GM19351 (cell line): ENCODE data around the gene ERN1.

Source experiments
- ATAC-seq: cut with Tn5 transposase; IDR thresholded peaks from one replicate; pipeline ENCODE4 v1.9.1; 2021; ENCODE audit warnings: mild to moderate bottlenecking, moderate library complexity; ENCODE audit not compliant: unreplicated experiment

ERN1 gene

DNA sequence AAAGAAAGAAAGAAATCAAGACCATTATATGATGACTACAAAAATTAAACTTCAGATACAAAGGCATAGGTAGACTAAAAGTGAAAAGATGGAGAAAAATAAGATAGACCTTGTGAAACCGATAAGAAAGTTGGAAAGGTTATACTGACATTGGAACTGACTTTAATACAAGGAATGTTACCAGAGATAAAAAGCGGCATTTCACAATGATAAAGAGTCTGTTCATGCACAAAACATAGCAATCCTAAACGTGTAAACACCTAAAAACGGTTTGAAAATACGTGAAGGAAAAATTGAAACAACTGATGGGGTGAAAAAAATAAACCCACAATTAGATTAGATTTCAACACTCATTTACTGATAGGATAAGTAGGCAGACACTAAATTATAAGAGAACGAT is 9.6 kb upstream of the ERN1 start:
- no peak for ATAC-seq

DNA sequence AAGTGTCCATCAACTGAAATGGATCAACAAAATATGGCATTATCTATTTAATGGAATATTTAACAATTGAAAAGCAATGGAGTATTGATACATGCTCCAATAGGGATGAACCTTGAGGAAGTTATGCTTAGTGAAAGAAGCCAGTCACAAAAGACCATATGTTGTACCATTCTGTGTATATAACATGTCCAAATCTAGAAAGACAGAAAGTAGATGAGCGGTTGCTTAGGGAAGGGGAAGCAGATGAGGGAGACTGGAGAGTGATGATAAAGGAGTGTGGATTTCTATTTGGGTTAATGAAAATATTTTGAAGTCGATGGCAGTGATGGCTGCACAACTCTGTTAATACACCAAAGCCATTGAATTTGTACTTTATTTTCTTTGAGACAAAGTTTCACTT is 8.5 kb upstream of the ERN1 start:
- ATAC-seq: no peak

DNA sequence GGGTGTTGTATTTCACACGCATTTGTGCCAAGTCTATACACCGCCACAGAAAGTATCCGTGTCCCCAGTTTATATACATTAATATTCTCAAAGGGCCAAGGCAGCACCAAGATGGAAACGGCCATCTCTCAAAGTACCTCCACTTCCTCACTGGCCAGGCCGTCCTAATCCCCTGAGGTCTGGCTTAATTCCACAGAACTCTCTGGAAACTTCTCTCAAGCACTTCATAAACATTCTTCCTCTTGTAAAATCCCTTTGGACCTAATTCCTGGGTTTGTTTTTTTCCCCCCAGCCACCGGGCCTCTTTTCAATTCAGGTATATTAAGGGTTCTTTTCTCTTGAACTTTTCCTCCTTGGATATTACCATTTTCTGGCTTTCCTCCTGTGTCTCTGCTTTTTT is 5.1 kb upstream of the ERN1 start:
- ATAC-seq: no peak

DNA sequence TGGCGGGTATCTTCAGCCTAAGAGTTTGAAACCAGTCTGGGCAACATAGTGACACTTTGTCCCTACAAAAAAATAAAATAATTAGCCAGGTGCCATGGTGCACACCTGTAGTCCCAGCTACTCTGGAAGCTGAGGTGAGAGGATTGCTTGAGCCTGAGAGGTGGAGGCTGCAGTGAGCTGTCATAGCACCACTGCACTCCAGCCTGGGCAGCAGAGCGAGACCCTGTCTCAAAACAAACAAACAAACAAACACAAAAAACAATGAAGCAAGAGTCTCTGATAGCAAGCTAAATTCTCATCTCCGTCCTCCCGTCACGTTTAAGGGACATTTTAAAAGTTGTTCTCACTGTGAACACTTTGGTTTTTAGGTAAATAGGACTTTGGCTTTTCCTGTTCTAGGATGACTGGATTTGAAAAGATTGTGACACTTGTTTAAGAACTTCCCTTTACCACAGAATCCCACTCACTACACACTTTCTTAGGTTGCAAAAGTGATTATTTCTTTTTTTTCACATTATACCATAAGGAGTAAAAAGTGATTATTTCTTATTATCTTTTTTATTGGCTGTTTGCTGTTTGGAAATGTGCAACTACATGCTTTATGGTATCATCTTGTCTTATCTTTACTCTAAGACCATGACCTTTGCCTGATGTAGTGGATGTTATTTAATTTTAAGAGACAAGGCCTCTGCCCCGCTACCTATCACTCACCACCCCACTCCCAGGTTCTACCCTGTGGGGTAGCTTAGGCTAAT is 4.4 kb upstream of the ERN1 start:
- no peak for ATAC-seq

DNA sequence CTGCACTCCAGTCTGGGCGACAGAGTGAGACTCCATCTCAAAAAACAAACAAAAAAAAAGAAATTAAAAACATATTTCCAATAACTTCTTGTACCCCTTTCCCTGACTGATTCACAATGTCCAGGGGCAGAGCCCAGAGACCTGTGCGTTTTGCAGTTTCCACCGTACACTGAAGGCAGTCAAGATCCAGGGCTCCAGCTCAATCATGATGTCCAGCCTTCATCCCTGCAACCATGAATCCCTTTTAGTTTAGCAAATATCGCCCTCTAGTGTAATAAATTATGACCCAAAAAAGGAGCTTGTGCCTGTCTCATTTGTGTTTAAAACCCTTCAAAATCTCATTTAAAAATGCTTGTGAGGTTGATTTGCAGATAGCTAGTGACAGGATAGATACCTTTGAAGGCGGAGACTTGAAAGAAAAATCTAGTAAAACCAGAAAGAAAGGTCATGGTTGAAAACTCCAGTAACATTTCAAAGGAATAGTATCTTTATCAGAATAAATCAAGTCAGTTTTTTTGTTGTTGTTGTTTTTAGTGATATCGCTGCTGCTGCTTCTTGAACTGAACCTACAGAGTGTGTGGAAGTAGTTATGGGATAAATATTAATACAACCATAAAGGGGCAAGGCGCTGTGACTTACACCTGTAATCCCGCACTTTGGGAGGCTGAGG is 3.7 kb upstream of the ERN1 start:
- ATAC-seq: no peak

DNA sequence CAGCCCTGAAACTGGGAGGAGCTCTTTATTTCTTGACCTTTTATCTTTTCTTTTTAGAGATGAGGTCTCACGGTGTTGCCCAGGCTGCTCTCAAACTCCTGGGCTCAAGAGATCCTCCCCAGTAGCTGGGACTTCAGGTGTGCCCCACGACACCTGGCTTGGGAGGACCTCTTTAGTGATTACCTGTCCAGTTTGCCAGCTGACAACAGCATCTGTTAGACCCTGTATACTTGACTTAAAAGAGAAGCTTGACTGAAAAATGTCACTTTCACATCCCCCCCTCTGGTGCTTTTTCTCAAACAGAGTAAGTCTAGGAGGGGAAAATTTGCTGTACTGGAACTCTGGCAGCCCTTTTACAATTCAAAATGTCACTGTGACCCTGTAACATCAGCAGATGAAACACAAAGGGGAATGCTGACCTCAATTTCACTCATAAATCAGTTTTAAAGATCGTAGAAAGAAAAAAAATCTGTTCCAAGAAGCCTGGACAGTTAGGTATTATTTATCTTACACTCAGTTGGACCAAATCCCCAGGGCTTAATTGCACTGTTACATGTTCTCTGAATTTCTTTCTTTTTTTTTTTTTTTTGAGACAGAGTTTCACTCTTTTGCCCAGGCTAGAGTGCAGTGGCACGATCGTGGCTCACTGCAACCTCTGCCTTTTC is 1.8 kb upstream of the ERN1 start:
- ATAC-seq: no peak

DNA sequence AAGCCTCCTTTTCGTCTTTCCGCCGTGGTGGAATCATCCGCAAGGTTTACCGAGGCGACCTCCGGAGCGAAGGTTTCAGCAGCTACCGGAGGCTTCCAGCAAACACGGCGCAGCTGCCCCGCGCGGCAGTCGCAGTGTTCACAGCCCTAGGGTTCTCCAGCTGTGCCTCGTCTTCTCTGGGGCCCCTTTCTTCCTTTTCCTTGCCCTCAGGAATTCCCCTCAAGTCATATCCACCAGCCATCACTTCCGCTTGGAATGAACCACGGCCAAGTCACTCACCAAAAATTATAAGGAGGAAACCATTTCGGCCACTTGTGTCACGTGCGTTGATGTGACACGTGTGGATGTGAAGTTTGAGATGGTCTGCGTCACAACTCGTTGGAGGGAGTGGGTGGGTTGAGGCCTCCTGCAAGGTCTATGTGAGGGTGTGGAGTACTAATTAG is 636 bp upstream of the ERN1 start:
- peak; percentile 19 for ATAC-seq

DNA sequence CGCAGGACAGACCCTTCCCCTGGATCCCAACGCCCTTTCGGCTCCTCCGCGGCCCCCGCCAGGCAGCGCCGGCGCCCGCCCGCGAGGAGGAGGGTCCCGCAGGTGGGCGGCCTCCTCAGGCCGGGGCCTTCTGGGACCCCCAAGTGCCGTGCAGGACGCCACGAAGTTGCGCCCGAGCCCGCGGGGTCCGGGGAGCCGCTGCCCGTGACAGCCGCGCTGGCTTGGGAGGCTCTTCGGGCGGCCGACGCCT is 504 bp downstream of the ERN1 start:
- no peak for ATAC-seq

DNA sequence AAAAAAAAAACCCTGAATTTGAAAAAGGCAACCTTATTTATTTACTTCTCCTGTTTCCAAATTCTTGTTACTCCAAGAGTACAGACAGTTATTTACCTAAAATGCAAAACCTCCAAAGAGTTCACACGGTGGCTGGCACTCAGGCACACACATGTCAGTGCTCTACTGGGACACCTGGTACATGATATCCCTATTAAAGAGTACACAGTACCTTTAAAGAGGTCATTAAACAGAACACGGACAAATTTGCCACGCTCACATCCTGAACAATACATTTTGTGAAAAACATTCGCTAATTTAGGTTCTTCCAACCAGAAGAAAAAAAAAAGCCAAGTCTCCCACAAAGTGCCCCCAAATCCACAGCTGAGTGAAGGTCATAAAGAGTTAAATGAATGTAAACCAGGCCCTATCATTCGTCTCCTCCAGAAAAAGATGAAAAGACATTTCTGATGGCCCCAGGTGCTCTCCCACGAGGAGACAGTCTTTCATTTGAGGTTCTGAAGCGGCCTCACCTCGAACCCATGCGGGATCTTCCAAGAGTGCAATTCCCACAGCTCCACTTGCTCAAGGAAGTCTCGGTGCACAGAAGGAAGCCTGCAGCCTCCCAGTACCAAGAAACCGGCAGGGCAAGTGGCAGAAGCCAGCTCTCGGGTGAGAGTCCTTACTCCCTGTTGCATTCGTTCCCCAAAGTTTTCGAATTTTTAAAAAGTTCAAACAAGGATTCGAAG is 993 bp downstream of the ERN1 start:
- ATAC-seq: no peak

DNA sequence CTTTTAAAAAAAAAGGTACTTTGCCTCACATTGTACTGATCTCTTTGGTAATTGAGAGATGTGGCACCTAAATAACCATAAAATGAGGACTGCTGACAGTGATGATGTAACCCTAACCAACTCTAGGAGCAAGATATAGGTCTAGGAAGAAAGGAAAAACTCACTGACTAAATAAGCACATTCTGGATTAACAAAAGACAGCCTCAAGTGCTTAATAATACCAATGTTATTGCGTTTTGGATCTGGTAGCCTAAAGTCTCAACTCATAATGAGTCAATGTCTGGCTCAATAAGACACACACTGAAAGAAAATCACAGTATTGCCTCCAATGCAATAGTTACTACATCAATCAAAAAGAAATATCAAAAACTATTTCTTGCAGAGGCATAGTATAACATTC is 3.0 kb downstream of the ERN1 start:
- ATAC-seq: no peak

DNA sequence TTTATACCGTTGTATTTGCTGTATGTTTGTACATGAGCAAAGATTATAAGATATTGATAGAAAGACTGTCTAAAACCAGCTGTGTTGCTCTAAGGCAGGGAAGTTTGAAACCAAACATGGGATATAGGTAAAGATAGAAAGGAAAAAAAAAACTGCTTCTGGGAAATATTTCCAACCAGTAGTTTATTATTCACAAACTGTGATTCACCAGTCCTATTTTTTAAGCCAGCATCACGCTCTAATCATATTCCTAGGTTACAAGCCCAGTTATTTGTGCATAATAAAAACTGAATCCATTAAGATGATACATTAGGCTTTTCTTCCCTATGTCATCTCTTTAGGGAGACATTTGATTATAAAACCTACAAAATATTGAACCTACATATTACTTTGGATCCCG is 4.0 kb downstream of the ERN1 start:
- ATAC-seq: no peak

DNA sequence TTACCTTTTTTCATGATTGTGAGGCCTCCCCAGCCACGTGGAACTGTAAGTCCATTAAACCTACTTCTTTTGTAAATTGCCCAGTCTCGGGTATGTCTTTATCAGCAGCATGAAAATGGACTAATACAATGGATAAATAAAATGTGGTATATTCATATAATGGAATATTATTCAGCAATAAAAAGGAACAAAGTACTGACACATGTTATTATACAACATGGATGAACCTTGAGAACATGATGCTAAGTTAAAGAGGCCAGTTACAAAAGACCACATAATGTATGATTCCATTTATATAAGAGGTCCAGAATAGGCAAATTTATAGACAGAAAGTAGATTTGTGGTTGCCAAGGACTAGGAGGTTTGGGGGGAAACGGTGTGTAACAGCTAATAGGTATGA is 5.3 kb downstream of the ERN1 start:
- ATAC-seq: no peak

DNA sequence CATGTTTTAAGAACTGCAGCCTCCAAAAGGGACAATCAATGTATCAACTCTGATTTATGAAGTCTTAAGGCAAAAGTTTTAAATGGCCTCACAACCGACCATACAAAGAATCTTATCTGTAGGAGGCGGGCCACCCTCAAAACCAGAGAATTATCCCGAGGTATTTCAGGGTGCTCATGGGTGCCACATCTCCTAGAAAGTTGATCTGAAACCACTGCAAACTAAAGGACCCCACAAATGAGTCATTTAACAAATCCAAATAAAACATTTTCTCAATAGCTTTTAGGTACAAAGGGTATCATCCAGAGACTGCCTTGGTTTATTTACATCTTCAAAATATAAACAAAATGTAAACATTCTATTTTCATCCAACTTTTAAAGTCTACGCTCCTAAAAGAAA is 6.8 kb downstream of the ERN1 start:
- ATAC-seq: no peak

DNA sequence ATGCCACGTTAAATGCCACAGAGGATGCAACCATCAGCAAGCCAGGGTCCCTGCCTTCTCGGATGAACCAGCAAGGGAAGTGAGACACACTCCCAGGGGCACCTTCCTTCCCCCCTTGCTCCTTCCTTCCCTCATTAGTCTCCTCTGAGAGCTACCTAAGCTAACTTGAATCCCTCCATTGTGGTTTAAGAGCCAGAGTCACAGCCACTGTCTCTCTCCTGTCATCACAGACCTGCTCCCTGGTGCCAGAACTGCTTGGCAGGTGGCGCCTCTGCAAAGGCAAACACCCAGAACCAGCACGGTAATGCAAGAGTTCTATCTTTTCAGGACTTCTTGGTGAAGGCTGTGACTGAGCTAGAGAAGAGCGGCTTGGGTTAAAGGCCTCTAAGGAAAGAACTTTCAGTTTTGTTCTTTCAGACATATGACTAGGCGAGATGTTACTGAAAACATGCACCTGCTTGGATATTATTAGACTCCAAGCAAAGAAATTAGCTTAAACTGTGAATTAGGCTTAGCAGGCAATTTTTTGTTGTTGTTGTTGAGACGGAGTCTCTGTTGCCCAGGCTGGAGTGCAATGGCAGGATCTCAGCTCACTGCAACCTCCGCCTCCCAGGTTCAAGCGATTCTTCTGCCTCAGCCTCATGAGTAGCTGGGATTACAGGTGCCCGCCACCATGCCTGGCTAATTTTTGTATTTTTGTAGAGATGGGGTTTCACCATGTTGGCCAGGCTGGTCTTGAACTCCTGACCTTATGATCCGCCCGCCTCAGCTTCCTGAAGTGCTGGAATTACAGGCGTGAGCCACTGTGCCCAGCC is 8.8 kb downstream of the ERN1 start:
- peak; percentile 84 for ATAC-seq

DNA sequence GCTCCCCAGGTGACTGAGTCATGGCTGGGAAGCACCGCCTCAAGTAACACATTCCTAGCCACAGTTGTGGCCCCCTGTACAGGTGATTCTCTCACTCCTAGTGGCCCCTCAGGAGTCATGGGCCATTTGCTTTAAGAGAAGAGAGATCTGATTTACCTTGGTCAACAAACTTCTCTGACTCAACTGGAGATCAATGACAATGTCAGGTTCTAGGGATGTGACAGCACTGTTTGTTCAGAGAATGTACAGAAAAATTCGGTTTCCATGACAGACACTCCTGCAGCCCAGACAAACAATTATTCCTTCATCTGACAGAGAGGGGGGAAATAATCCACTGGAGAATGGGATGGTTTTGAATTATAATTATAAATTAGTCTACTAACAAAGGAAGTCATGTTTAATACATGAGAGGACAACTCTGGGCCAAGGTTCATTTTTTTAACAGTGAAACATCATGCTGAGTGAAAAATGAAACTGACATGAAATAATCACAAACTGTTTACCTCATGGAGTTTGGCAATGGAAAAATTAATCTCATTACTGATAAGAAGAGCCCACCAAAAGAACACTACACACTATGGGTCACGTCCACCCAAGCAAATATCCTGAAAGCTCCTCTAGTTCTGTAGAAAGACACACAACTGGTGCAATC is 9.7 kb downstream of the ERN1 start:
- ATAC-seq: no peak

DNA sequence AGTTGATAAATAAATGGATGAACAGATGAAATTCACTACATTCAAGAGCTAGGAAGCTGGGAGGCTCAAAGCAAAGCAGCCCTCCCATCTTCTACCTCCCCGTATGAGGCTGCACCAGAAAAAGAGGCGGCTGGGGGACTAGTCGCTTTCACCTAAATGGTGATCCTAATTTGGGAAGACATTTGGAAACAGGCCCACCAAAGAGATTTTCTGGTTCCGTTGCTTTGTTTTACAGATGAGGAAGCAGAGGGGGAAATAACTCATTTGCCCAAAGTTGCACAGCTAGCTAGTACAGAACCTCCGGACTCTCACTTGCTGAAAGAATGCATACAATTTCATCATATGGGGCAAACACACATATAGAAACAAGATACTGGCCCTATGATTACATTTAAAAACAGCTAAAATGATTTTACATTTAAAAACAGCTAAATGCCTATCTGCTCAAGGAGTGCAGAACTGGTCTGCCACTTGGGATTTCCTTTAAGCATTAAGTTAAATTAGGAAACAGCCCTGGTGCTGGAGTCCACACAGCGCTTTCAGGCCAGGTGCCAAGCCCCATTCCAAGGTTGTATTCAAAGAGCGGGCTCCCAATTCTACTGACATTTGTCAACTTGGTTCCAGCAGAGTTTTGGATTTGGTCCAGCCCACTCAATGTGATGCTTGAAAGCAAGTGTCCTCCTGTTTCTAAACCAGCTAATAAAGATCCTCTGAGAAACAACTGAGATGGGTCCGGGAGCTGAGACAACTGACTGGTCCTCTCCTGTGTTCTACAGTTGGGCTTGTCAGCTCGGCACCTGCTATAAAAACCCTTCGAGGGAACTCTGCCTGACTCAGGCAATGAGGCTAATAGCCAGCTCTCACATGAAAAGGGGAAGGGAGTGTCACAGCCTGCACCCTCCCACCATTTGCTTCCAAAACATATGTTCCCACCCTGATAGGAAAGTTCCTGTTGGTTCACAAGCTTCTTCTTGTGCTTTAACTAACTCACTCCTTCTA is 11.7 kb downstream of the ERN1 start:
- ATAC-seq: no peak

DNA sequence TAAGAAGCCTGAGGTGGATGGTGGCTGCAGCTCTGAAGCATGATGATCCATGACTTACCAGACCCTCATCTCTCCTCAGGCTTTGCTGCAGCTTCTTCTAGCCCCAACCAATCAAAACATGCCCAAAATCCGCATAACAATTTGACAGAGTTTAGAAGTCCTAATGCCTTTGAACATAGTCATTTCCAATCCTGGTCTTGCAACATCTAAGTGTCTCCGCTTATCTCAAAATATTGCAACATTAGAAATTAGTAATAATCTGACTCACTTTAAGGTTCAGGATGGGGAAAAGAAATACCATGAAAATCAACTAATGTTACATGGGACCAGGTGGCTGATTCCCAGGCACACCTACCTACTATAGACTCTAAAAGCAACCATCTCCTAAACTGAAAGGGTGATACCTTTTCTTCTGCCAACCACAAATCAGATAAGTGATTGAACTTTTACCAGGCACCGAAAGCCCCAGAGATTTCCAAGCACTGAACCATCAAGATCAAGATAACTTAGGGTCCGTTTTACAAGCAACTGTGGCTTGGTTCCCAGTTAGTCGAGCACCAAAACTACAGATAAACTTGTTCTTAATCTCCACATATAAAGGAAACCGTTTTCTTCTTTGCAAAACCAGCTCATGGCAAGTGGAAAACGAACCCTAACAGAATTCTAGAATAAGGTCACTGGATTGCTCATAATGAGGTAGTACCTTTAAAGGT is 14.0 kb downstream of the ERN1 start:
- ATAC-seq: no peak

DNA sequence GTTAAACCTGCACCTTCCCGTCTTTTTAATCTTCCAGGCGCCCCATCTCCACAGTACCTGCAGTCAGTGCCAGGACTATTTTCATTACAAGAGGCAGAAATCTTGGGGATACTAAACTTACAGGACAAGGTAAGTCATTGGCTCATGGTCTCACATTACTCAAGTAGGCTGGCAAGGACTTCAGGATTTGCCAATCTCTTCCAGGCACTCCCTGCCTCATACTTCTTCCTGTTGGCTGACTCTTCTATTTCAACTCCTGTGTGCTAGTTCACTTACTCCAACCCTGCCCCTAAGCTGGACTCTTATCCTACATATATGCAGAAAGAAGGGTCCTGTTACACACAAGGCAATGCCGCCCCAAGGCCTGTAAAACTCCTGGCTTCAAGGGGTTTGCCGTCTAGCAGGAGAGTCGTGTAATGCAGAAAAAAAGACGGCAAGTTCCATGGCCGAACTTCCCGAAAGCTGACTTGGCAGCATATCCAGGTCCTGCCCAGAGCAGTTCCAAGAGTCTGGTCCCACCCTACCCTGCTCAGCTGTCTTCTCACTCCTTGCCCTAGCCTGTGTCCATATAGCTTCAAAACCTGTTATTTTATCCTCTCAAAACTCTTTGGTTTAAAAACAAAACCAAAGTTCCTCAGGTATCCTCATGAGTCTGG is 14.8 kb downstream of the ERN1 start:
- no peak for ATAC-seq
